HG02885 (cell line): ENCODE results near the gene FAM43B.
"Not testable (repeated sequence)": the region's sequence is repeated elsewhere in the genome, so short reads cannot be mapped to it uniquely, and the experiment has no call there.

Source experiments
- ATAC-seq: cut with Tn5 transposase; IDR thresholded peaks from one replicate; pipeline ENCODE4 v1.9.1; 2021; ENCODE audit warnings: mild to moderate bottlenecking; ENCODE audit not compliant: unreplicated experiment, poor library complexity

FAM43B gene

GRCh38 chr1:20551945-20552727 is at the start of gene FAM43B:
TSS of gene FAM43B (plus strand) at chr1:20552573. CDS start at chr1:20552974, 401 bp downstream.
- ATAC-seq, result no peak

GRCh38 chr1:20505488-20505887 is 46.9 kb upstream of the FAM43B start:
- no peak for ATAC-seq

GRCh38 chr1:20507248-20507563 is 45.2 kb upstream of the FAM43B start:
- peak; percentile 19 for ATAC-seq

GRCh38 chr1:20507564-20508410 is 44.6 kb upstream of the FAM43B start, which contains the start of gene MUL1:
TSS of gene MUL1 (minus strand) at chr1:20508151. CDS start at chr1:20508024, 127 bp downstream.
- ATAC-seq, result peak; percentile 92

GRCh38 chr1:20508411-20508771 is 44.0 kb upstream of the FAM43B start:
- ATAC-seq, result no peak

- ATAC-seq, result no peak
These were observed 40.6 kb upstream of the FAM43B start for GRCh38 chr1:20511518-20512428.

GRCh38 chr1:20519609-20520262 is 32.6 kb upstream of the FAM43B start:
- not testable (repeated sequence) for ATAC-seq

GRCh38 chr1:20521960-20522861 is 30.2 kb upstream of the FAM43B start:
- no peak for ATAC-seq

- no peak for ATAC-seq
These were observed 26.1 kb upstream of the FAM43B start for GRCh38 chr1:20526267-20526666.

GRCh38 chr1:20528221-20528620 is 24.2 kb upstream of the FAM43B start:
- ATAC-seq, result no peak

GRCh38 chr1:20530306-20530705 is 22.1 kb upstream of the FAM43B start:
- no peak for ATAC-seq

- no peak for ATAC-seq
These were observed 21.5 kb upstream of the FAM43B start for GRCh38 chr1:20530901-20531300.

- no peak for ATAC-seq
These were observed 18.7 kb upstream of the FAM43B start for GRCh38 chr1:20533635-20534034.

- ATAC-seq, result no peak
These were observed 17.5 kb upstream of the FAM43B start for GRCh38 chr1:20534659-20535417.

- no peak for ATAC-seq
These were observed 14.1 kb upstream of the FAM43B start for GRCh38 chr1:20538227-20538626.

GRCh38 chr1:20538760-20539551 is 13.4 kb upstream of the FAM43B start:
- no peak for ATAC-seq

GRCh38 chr1:20540281-20540680 is 12.1 kb upstream of the FAM43B start:
- no peak for ATAC-seq

GRCh38 chr1:20546637-20547036 is 5.7 kb upstream of the FAM43B start:
- ATAC-seq, result no peak
